GM21576 (cell line): ENCODE results near the gene REPS1.

Experiments used
- ATAC-seq: cut with Tn5 transposase; IDR thresholded peaks from one replicate; pipeline ENCODE4 v1.9.1; 2021; ENCODE audit warnings: mild to moderate bottlenecking, moderate library complexity; ENCODE audit not compliant: unreplicated experiment

REPS1 gene

DNA sequence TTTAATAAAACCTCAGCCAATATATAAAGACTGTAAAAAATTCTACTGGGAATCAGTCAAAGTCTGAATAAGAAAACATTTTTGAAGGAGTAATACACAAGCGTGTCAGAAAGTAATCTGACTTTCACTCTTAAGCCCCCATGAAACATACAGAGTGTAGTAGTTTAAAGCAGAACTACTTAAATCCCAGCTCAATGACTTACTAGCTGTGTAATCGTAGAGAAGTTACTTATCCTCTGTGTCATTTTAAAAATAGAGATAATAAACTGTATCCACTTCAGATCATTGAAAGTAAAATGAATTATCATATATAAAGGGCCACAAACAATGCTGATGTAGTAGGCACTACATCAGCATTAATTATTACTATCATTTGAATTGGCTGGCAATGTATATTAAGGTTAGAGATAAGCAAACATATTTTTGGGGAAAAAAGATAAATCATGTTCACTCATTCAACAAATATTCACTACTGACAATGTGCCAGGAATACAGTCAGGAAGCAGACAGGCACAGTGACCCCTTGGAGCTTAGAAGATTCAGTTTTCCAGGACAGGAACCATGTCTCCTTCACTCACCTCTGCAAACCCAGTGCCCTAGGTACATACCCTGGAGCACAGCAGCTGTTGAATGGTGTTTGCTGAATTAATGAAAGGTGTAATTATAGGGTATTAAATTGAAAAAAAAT lies 14.4 kb downstream of the REPS1 start:
- no peak for ATAC-seq

DNA sequence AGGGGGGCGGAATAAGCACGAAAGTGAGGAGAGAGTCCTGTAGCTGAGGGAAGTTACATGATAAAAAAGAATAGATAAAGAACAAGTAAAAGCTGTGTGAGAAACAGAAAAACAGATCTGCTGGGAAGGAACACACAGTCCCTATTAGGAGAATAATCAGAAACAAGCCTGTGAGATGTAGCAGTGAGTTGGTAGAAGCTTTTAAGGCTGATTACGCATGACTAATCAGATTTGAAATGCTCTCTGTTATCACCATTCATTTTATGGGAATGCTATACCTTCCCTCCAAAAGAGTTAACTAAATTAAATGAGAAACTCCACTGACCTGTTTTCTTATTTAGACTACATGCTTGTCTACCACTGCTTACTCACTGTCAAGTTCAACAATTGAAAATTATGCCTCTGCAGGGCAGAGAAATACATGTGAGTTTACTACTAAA lies 15.8 kb downstream of the REPS1 start:
- ATAC-seq: no peak

DNA sequence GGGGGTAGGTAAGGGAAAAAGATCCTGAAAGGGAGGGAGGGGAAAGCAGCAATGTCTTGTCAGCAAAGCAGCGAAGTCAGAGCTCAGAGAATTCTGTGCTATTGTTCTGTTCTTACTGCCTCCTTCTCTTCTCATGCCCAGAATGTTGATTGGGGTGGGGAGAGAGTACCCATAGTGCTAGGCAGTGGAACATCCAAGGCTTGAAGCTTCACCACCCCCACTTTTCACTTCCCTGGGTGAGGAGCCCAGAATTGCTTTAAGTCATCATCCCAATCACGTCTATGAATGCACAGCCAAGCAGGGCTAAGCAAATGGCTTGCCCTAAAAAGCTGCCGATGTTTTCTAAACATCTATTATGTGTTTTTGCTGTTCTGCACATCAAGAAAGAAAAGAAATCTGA lies 16.5 kb downstream of the REPS1 start:
- ATAC-seq: no peak

DNA sequence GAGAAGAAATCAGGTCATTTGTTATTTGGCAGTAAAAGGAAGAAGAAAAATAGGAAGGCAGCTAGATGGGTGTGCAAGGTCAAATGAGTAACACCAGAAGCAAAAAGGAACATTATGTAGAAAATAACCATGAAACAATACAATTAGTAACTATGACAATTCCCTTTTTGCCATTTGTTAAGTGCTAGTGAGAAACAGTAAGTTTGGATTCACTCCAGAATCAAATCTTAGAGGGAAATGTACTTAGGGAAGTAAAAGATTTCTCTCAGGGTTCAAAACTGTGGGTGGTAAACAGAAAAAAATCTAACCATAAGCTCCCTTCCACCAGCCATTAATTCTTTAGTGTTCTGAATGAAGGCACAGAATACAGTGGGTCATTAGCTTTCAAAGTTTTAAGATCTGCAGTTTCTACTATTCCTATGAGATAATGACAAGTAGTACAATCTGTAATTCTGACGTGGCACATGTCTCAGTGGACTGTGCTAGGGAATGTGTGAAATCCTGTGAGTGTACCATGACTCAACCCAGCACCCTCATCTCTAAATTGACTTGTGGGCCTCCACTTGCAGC lies 17.1 kb downstream of the REPS1 start:
- ATAC-seq: no peak

DNA sequence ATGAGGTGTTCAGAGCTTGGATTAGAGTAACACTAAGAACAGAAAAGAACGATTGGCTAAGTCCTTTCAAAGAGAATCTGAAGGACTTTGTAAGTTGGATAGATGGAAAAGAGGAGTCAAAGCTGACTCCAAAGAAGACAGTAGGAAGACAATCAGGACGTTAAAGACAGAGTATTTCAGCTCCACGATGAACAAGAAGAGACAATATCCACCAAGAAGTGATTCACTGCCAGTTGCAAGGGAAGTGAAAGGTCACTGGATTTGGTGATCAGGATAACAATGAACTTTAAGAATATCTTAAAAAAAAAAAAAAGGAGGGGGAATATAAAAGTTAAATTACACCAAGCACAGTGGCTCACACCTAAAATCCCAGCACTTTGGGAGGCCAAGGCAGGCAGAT lies 17.9 kb downstream of the REPS1 start:
- ATAC-seq: no peak

DNA sequence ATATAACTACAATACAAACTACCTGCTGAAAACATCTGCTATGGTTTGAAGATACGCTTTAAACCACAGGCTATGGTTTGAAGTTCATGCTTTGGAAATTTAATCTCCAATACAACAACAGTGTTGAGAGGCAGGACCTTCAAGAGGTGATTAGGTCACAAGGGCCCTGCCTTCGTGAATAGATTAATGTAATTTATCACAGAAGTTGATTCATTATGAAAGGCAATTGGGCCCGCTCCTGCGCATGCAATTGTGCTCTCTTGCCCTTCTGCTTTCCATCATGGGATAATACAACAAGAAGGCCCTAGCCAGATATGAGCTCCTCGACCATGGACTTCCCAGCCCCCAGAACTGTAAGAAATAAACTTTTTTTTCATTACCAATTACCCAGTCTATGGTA lies 21.2 kb downstream of the REPS1 start:
- ATAC-seq: no peak

DNA sequence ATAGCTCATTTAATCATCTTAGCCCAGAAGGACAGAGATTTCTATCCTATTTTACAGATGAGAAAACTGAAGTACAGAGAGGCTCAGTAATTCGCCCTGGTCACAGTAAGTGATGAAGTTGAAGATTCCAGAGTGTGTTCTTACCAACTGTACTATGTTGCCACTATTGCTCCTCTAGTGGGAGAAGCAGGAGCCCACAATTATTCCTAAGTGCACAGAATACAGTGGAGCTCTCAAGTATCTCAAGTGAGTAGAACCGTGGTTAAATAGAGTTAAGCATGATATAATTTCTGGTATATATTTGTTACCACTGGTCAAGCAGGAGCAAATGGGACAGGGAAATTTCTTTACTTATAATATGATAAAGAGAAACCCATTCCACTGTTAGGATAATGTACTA lies 22.1 kb downstream of the REPS1 start:
- ATAC-seq: no peak

DNA sequence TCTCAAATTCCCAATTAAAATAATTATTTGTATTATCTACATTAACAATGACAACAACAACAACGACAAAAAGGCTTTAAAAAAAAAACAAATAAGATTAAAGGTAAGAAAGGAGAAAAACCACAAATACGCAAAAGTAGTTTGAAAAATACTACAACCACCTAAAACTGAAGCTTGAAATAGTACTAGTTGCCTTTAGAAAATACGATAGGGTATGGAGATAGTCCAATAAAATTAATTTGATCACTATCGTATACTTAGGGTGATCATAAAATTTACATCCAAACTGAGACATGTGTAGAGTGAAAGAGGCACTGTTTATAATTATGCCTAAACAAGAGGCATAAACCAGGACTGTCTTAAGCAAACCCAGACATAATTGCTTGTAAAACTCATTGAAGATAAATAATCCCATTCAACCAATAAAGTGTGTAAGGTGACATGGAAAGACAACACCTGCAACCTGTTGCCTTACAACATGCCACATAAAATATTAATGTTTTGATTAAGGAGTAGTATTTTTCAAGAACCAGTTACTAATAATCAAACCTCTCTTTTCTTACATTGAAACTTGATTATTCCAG lies 22.7 kb downstream of the REPS1 start:
- no peak for ATAC-seq

DNA sequence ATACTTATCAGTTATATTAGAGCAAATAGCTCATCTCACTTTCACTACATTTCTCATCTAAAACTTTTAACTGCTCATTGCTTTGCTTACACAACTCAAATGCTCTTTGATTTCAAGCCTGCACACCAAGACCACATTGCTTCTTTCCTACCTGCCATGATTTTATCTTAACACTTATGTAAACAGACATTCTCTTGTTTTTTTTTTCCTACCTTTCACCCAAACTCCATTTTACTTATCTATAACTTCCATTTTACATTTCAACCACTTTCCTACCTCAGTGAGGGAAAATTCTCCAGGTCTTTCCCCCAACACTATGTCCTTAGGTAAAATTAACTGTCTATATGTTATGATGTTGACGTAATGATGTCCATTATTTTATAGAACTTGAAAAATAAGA lies 24.0 kb downstream of the REPS1 start:
- no peak for ATAC-seq

DNA sequence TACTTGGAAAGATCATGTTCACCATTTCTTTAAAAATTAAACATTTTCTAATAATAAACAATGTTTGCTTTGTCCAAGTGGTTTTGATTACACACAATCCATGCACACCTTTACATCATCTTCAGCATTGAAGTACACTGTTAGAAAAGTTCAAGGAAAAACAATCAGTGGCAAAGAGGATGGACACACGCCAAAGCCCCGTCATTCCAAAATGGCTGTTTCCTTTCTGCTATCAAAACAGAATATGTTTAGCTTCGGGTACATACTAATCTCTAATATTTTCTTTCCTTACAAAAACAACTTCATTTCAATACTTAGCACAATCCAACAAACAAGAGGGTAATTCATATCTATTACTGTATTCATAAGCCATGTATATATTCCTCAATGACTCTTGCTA lies 24.5 kb downstream of the REPS1 start:
- no peak for ATAC-seq

DNA sequence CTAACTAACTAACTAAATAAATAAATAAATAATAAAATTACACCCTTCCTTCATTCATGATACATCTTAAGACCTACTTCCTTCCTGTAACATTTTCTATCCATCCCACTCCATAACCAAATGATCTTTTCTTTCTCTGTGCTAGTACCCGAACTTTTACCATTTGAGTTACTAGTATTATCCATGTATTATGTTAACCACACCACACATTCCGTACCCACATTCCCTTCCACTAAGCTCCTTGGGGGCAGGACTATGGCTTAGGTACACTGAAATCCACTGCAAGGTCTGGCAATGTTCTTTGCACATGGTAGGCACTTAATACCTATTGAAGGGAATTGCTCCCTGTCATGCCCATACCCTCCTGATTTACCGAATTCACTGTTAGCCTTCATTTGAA lies 24.9 kb downstream of the REPS1 start:
- no peak for ATAC-seq

DNA sequence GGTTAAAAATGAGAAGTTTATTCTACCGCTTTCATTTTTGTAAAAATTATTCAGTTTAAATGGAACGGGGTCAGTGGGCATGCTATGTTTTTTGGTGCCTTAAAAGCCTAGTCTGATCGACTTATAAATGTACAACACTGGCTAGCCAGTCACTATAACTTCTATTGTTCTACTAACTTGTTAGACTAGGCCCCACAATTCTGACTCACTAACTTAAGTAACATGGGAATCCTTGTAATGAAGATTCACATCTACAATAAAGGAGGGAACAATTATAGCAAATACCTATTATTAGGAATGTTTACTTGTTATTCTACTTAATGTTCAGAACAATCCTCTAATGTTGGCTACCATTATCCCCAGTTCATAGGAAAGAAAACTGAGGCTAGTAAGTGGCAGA lies 28.5 kb downstream of the REPS1 start:
- no peak for ATAC-seq

DNA sequence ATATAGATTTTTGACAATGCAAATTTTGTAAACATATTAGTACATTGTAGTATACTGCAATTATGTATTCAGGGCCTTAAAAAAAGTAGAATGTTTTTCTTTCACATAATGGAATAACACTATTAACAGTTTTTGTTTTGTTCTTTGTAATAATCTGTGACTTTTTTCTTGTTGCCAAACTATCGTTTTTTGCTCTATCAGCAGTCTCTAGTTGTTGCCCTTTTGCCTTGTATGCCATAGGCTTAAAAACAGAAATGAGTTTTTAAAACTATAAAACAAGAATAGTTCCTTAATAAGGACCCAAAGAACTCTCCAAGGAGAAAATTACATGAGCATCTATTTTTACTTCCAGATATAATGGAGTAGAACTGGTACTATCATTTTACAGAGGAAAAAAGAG lies 29.5 kb downstream of the REPS1 start:
- ATAC-seq: no peak

DNA sequence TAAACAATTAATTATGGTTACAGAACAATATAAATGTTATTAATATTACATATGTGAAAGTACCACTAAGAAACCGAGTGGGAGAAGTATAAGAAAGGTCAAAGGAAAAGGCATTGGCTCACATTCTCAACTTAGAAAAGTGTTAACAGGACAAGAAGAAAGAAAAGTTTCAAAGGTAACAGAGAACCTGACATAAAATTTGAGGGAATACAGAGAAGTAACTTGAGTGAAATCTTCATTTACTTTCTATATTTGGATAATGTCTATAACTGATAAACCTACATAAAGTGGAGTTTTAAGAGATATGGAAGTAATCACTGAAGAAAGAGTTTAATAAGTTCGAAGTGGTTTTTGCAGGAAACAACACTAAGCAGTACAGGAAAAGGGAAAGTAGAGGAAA lies 30.1 kb downstream of the REPS1 start:
- ATAC-seq: no peak

DNA sequence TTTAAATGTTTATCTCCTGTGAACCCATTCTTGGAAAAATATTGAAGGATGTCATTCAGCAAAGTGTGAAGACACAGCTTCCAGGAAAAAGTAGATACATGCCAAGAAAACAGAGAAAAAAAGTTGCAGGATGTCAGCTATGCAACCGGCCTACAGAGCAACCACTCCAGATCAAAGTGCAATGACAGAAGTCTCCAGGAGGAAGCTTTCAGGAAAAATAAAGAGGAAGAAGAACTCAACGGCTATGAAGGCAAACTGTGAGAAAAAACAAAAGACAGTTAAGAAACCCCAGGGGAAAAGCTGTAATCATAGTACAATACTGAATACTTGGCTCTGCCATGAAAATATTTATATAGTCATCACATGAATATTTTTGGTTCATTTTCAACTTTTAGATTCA lies 30.6 kb downstream of the REPS1 start:
- no peak for ATAC-seq

DNA sequence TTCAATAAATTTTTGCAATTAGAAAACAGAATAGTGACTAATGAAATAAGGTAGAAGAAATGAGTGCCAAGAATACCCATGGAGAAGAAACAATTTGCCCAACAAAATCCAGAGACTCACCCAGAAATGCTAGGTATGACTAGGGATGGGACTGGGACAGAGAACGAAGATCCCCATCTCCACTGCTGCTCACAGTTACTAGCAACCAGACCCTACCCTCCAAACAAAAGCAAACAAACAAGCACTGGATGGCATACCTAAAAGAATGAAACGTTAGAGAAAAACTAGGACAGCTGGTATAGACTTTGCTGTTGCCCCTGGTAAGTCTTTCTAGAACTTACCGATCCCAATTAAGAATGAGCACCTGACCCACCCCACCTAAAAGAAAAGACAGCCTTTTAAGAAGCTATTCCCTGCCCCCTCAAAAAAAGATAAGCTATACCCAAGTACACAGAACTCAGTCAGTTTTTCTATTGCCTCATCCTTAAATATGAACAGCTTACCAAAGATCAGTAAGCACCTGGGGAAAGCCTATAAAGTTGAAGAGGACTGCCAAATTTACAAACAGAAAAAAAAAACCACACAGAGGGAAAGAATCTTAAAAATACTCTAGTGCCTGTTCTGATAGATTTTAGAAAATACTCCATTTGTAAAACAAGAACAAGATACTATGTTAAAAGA lies 31.7 kb downstream of the REPS1 start:
- ATAC-seq: no peak

DNA sequence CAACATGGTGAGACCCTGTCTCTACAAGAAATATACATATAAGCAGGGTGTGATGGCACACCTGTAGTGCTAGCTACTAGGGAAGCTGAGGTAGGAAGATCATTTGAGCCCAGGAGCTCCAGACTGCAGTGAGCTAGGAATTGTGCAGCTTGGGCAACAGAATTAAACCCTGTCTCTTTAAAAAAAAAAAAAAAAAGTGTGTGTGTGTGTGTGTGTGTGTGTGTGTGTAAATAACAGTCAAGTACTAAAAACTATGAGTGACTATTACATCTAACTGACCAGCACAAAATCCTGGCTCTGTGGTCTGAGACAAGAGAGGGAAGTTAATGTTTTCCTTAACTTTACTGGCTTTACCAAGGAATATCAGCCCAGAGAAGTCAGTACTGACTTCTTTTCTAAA lies 32.8 kb downstream of the REPS1 start:
- ATAC-seq: no peak

DNA sequence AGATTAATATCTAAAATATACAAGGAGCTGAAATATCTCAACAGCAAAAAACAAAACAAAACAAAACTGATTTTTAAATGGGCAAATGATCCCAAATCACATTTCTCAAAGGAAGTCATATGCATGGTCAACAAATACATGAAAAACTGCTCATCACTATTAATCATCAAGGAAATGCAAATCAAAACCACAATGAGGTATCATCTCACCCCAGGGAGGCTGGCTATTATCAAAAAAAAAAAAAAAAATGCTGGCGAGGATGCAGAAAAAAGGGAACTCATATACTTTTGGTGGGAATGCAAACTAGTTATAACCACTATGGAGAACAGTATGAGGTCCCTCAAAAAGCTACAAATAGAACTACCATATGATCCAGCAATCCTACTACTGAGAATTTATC lies 34.6 kb downstream of the REPS1 start:
- no peak for ATAC-seq

DNA sequence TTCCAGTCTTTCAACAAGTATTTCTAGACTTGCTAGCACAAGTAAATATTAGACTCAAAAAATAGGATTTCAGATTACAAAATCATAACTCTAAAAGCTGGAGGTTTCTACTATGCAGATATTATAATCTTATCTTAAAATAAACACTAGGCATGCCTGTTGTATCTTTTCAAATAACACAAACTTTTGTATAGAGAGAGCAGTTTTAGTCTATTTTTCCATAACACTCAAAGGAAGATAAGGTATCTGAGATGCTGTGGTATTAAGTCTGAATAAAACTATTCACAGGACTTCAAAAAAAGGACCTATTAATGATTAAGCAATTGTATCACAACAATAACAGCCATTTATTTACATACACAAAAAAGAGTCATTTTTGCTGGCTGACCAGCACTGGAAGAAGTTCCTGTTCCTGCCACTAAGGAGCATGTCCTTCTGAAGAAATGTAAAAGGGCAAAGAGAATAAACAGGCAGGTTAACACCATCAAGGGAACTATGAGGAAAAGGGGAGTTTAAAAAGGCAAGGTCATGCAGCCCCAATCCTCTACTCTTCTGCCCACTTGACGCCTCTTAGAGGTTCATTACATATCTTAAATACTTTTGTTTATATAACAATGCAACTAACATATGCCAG lies 39.4 kb downstream of the REPS1 start:
- no peak for ATAC-seq

DNA sequence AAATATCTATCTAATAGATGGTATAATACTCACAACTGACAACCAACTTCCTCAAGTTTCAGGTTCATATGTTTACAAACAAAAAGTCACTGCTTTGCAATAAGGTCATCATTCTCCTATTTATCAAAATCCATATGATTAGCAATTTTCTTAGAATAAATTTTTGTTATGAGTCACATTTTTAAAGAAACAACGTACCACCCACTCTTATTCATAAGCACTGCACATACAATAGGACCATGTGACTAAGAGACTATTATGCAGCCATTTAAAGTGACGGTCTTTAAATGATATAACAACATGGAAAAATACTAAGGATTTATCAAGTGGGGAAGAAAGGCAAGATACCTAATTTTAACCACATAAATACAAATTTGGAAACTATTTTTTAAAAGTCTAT lies 40.0 kb downstream of the REPS1 start:
- no peak for ATAC-seq

DNA sequence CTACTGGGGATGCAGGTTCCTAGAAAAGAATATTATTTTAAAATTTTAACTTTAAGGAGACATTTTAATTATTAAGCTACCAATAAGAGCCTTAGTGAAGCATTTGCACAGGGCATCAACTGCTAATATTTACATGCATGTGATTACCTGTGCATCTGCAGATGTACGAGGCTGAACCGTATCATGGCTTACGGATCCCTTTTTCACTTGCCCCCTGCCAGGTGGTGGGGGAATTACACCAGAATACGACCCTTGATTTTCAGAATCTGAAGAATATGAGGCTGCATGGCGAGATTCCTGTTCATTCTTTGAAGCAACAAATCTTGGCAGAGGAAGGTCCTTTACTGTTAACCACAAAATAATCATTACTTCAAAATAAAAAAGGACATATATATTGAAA lies 42.7 kb downstream of the REPS1 start:
- no peak for ATAC-seq

DNA sequence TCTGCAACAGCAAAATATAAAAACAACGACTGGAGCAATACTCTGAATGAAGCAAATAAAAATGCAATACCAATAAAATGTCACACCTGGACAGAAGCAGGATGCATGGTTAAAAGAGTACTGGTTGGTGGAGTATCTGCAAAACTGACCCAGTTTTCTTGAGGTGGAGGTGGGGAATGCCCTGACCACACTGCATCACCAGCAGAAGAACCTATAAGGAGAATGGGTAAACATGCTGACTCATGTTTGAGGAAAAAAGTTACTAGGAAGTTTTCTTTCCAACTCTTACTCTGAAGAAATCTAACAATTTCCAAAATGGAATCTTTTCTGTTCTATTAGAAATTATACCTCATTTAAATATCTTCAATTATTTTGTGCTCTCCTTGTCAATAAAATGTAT lies 43.6 kb downstream of the REPS1 start:
- ATAC-seq: peak; percentile 55
